GM12891 (cell line): ENCODE measurements around the gene GIT2.

Source experiments
- DNase-seq: peaks from one replicate; pipeline ENCODE4 v3.0.0; 2011; ENCODE audit warnings: low spot score; ENCODE audit not compliant: insufficient read length
- FAIRE-seq: peaks from 2 replicates; lab custom pipeline; 2011; peaks lifted over from hg19 to GRCh38; lab: Jason Lieb, UNC
- PAX5 ChIP-seq: IDR thresholded peaks from 2 replicates; pipeline ENCODE4 v1.6.1; 2011; ENCODE audit warnings: low read length, moderate library complexity, mild to moderate bottlenecking; ENCODE audit not compliant: insufficient read depth, severe bottlenecking
- POLR2A ChIP-seq: IDR thresholded peaks from 2 replicates; pipeline ENCODE4 v1.6.1; 2011; ENCODE audit warnings: low read depth, low read length, control low read depth
- POLR2AphosphoS5 ChIP-seq: IDR thresholded peaks from 2 replicates; pipeline ENCODE4 v1.6.1; 2011; ENCODE audit warnings: low read depth, low read length, control low read depth
- POU2F2 ChIP-seq: IDR thresholded peaks from 2 replicates; pipeline ENCODE4 v1.6.1; 2011; ENCODE audit warnings: low read depth, mild to moderate bottlenecking, control low read depth, low read length, moderate library complexity
- SPI1 ChIP-seq: IDR thresholded peaks from 2 replicates; pipeline ENCODE4 v1.6.1; 2011; ENCODE audit warnings: low read depth, low read length, control low read depth
- TAF1 ChIP-seq: IDR thresholded peaks from 2 replicates; pipeline ENCODE4 v1.6.1; 2011; ENCODE audit warnings: low read depth, low read length, control low read depth

Gene GIT2

DNA sequence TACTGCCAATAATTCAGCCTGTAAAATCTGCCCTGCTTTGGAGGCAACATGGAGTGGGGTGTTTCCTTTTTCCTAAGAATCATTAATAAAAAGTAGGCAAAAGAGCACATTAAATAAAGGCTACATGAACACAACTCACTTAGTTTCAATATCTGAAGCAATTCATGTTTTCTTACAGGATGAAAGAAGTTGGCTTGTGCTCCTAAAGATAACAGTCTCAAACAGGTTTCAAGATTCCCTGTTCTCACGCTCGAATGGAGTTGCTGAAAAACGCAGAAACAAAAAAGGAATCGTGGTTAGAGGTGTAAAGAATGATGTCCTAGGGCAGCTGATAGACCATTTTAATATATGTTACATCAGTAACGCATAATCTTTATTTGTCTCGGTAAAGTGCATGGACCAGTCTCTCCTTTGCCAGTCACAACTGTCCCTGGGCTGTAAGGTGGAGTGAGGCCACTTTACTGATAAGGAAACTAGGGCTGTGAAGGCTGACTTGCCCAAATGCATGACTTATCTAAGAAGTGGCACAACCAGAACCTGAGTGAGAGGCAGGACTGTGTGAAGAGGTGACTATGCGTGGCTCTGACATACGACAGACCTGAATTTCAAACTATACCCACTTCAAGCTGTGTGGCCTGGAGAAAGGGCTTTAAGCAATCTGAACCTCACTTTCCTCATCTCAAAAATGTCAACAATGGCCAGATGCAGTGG lies 12.6 kb downstream of the GIT2 start:
- no peak for TF ChIP-seq SPI1
- no peak for TF ChIP-seq TAF1
- no peak for TF ChIP-seq POLR2AphosphoS5
- no peak for TF ChIP-seq POLR2A
- no peak for TF ChIP-seq POU2F2
- TF ChIP-seq PAX5: no peak
- FAIRE-seq: no peak
- no peak for DNase-seq

DNA sequence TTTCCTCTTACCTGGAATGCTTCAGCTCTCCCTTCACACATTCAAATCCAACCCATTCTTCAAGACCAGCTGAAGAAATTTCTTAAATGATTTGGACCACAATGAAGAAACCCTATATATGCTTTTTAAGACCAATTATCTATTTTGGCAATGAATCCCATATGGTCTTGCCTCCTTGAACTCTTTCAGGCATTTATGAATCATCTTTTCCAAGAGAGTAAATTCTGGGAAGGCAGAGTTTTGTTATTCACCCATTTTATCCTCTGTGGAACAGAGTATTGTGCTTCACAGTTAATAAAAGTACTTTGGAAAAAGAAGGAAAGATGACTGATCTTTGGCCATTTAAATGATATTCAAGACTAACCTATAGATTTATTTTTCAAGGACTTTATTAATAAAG lies 14.0 kb downstream of the GIT2 start:
- TF ChIP-seq SPI1 (no peak), POLR2AphosphoS5 (no peak), TAF1 (no peak), PAX5 (no peak)
- DNase-seq (no peak), FAIRE-seq (no peak)

DNA sequence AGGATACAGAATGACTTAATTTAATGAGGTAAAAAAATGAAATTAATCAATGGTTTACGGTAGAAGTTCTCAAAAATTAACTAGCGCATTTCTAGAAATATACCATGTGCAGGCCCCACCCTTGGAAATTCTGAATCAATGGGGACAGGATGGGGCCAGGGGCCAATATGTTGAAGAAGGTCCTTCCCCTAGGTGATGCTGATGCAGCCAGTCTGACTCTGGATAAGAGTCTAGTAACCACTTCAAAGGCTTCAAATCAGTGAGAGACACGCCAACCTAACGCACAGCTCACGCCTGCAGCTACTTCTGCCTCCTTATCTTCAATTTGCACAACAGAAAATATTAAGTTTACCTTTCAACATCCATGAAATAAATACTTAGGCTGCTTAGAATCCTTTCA lies 14.9 kb downstream of the GIT2 start:
- DNase-seq: no peak
- no peak for FAIRE-seq
- TF ChIP-seq POLR2A: no peak

DNA sequence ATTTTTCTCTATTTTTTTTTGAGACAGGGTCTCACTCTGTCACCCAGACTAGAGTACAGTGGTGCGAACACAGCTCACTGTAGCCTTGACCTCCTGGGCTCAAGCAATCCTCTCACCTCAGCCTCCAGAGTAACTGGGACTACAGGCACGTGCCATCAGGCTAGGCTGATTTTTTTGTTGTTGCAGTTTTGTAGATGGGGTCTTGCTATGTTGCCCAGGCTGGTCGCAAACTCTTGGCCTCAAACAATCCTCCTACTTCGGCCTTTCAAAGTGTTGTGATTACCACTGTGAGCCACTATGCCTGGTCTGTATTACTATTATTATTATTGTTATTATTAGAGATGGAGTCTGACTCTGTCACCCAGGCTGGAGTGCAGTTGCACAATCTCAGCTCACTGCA lies 23.3 kb downstream of the GIT2 start:
- FAIRE-seq (no peak), DNase-seq (no peak)
- TF ChIP-seq TAF1 (no peak), SPI1 (no peak), POLR2AphosphoS5 (no peak), POLR2A (no peak), PAX5 (no peak), POU2F2 (no peak)

DNA sequence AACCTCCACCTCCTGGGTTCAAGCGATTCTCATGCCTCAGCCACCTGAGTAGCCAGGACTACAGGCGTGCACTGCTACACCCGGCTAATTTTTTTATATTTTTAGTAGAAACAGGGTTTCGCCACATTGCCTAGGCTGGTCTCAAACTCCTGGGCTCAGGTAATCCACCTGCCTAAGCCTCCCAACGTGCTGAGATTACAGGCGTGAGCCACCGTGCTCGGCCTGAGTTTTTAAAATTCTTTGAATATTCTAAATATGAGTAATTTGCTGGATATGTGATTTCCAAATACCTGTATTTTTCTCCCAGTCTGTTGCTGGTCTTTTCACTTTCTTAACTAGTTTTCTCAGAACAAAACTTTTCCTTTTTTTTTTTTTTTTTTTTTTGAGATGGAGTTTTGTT lies 27.4 kb downstream of the GIT2 start:
- FAIRE-seq: no peak
- DNase-seq: no peak
- TF ChIP-seq TAF1 (no peak), PAX5 (no peak)

DNA sequence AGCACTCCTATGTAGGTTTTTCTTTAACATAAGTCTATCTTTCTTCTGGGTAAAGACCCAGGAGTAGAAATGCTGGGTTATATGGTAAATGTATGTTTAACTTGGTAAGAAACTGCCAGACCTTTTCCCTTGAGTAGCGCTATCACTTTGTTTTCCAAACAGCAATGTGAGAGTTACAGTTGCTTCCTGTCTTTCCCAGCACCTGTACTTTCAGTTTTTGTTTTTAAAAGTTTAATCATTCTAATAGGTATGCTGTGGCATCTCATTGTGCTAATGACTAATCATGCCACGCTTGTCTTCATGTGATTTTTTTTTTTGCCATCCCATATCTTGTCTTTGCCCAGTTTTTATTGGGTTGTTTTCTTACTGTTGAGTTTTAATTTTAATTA lies 28.1 kb downstream of the GIT2 start:
- TF ChIP-seq SPI1 (no peak), POLR2AphosphoS5 (no peak)
- FAIRE-seq (peak; percentile 5), DNase-seq (no peak)

DNA sequence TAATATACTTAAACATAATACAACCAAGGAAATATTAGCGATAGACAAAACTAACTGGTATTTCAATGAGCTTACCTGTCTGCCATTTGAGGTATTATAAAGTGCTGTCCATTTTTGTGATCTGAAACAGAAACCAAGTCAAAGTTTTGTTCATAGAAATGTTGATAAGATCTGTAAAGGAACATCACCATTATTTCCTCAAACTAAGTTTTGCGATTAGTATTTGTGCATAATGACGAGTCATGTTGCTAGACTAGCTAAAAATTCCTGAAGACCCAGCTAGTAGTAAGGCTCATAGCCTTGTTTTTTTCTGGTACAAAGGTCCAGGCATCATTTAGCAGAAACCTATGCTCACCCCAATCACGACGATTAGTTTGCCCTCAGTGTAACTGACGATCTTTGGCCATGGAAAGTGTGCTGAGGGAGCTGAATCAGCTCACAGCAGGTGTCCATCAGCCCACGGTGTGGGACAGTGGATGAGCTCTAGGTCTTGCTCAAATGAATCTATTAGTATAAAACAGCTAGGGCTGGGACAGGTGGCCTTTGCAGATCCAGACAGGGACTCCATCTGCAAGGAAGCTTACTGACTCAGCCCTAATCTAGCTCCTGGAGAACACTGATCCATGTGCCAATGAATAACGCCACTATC lies 28.7 kb downstream of the GIT2 start:
- no peak for FAIRE-seq

DNA sequence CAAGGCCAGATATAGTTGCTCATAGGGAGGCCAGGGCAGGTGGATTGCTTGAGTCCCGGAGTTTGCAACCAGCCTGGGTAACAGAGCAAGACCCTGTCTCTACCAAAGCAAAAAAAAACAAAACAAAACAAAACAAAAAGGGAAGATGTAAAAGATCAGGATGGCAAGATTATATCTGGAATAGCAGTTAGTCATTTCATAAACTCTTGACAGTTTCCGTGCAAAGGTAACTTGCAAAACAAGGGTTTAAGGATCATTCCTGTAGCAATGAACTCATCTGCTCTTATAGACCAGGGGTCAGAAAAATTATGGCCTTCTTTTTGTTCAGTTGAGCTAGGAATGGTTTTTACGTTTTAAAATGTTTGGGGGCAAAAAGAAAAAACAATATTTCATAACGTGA lies 29.6 kb downstream of the GIT2 start:
- FAIRE-seq: no peak
- TF ChIP-seq PAX5: no peak
- no peak for TF ChIP-seq POLR2A
- no peak for TF ChIP-seq SPI1
- no peak for TF ChIP-seq POLR2AphosphoS5
- no peak for TF ChIP-seq TAF1
- no peak for TF ChIP-seq POU2F2
- no peak for DNase-seq

More for the DNA sequence above, 28.7 kb downstream of the GIT2 start:
- TF ChIP-seq PAX5: no peak
- no peak for TF ChIP-seq POLR2A
- no peak for TF ChIP-seq SPI1
- no peak for TF ChIP-seq POLR2AphosphoS5
- TF ChIP-seq TAF1: no peak
- no peak for TF ChIP-seq POU2F2
- no peak for DNase-seq

DNA sequence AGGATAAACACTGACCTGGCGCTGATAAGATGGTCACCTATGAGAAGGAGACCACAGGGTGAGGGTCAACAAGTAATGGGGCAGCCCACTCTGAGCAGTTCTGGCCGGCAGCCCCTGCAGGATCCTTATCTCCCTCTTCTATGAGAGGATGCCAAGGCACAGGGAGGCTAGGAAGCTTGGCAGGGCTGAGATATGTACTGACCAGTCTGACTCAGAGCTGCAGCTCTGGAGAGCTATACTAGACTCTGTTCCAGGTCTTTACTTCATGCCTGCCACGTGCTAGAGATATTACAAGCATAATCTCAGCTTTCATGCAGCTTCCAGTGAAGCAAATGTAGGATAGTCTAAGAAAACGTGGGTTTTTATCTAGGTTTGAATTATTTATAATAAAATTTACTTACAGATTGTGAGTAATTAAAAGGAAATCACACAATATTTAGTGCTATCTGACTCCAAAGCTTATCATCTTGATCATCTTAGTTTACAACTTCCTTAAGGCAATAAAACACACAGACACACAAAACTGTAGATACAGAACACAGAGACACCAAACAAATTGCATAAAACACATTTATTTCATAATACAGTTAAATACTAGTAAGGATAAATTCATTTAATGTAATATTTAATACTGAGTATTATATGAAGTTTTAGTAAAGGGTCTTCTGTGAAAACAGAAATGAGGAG lies 32.3 kb downstream of the GIT2 start:
- no peak for TF ChIP-seq SPI1
- TF ChIP-seq POLR2A: no peak
- TF ChIP-seq POLR2AphosphoS5: no peak
- TF ChIP-seq PAX5: no peak
- no peak for TF ChIP-seq TAF1
- TF ChIP-seq POU2F2: no peak
- no peak for DNase-seq
- FAIRE-seq: no peak

DNA sequence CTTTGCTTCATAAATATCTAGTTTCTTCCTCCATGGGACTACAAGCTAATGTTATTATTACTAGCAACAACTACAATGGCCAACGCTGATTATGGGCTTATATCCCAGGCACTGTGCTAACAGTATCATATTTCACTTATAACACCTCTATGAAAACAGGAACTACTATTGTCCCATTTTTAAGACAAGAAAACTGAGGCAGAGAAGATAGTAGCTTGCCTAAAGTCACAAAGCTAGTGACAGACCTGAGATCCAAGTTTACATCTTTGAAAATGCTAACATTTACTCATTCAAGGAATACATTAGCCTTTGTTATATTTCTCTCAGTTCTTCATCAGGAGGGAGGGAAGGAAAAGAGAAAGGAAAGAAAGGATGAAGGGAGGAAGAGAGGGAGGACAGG lies 32.8 kb downstream of the GIT2 start:
- DNase-seq (no peak), FAIRE-seq (no peak)
- TF ChIP-seq SPI1: no peak
- TF ChIP-seq PAX5: no peak
- no peak for TF ChIP-seq POU2F2
- TF ChIP-seq TAF1: no peak
- TF ChIP-seq POLR2A: no peak
- no peak for TF ChIP-seq POLR2AphosphoS5
